NCI-H1694 (cell line): ENCODE data around the gene ZC3H4.

Source experiments
- DNase-seq: peaks from one replicate; lab custom pipeline; 2025; lab: John Stamatoyannopoulos, UW

ZC3H4 gene

GRCh38 chr19:47020992-47021496 lies 92.5 kb downstream of the ZC3H4 start:
- no peak for DNase-seq

GRCh38 chr19:47020132-47020805 lies 93.3 kb downstream of the ZC3H4 start:
- no peak for DNase-seq

GRCh38 chr19:47019431-47020041 lies 94.0 kb downstream of the ZC3H4 start, which contains the start of gene NPAS1:
TSS of gene NPAS1 (plus strand) at chr19:47019837. CDS start at chr19:47021048, 1,211 bp downstream.
- DNase-seq = no peak

- no peak for DNase-seq
Observed at GRCh38 chr19:47018923-47019322, 94.7 kb downstream of the ZC3H4 start.
